ENCODE data around the gene LONP2.

LONP2 gene

GRCh38 chr16:48317614-48318315, 73.7 kb downstream of the LONP2 start:
- TF ChIP-seq CTCF (conservative IDR thresholded peaks at IDR 0.05; ENCODE audit: low read length), result no peak; the same call in 1 of the 2 replicates
- no peak overlapping the region for H3K4me3 ChIP-seq (ENCODE audit: low read length)
- peak; percentile 74 for DNase-seq (ENCODE audit: low read depth)

- H3K4me3 ChIP-seq (ENCODE audit: low read length), result no peak overlapping the region
- DNase-seq (ENCODE audit: low read depth), result peak; percentile 69
Measured at GRCh38 chr16:48318630-48319029, 74.5 kb downstream of the LONP2 start.

GRCh38 chr16:48321317-48322036, 77.4 kb downstream of the LONP2 start:
- DNase-seq (ENCODE audit: low read depth), result peak; percentile 21
- H3K4me3 ChIP-seq (ENCODE audit: low read length), result no peak overlapping the region
- TF ChIP-seq CTCF (conservative IDR thresholded peaks at IDR 0.05; ENCODE audit: low read length), result no peak

More at GRCh38 chr16:48318630-48319029, 74.5 kb downstream of the LONP2 start:
- no peak for TF ChIP-seq CTCF (conservative IDR thresholded peaks at IDR 0.05; ENCODE audit: low read length)

GRCh38 chr16:48323783-48324775, 80.0 kb downstream of the LONP2 start:
- DNase-seq (ENCODE audit: low read depth), result peak; percentile 74
- no peak overlapping the region for H3K4me3 ChIP-seq (ENCODE audit: low read length)
- no peak for TF ChIP-seq CTCF (conservative IDR thresholded peaks at IDR 0.05; ENCODE audit: low read length)

- no peak overlapping the region for H3K4me3 ChIP-seq (ENCODE audit: low read length)
- TF ChIP-seq CTCF (conservative IDR thresholded peaks at IDR 0.05; ENCODE audit: low read length), result no peak
- no peak for DNase-seq (ENCODE audit: low read depth)
Measured at GRCh38 chr16:48326915-48327314, 82.8 kb downstream of the LONP2 start.

- DNase-seq (ENCODE audit: low read depth), result no peak
- no peak overlapping the region for H3K4me3 ChIP-seq (ENCODE audit: low read length)
- no peak for TF ChIP-seq CTCF (conservative IDR thresholded peaks at IDR 0.05; ENCODE audit: low read length)
Measured at GRCh38 chr16:48329138-48329537, 85.0 kb downstream of the LONP2 start.

Data from AG10803 (cell line).